HG03442 (cell line): ENCODE measurements around the gene ABHD17B.
"Not testable (repeated sequence)": the region's sequence is repeated elsewhere in the genome, so short reads cannot be mapped to it uniquely, and the experiment has no call there.

Source experiments
- ATAC-seq: cut with Tn5 transposase; IDR thresholded peaks from one replicate; pipeline ENCODE4 v1.9.1; 2021; ENCODE audit warnings: mild to moderate bottlenecking, moderate library complexity; ENCODE audit not compliant: unreplicated experiment

ABHD17B gene

GRCh38 chr9:71911061-71911907, at the start of gene ABHD17B, which contains the start of gene C9orf85:
Gene ABHD17B, minus strand, starts transcription at chr9:71911193. Its CDS starts 36,113 bp downstream, at chr9:71875080.
Gene C9orf85, plus strand, starts transcription at chr9:71911639. Its CDS starts 96 bp downstream, at chr9:71911735.
- peak; percentile 91 for ATAC-seq

- peak; percentile 61 for ATAC-seq
These were observed 44.4 kb upstream of the ABHD17B start for GRCh38 chr9:71955300-71955915.

- not testable (repeated sequence) for ATAC-seq
These were observed 43.7 kb upstream of the ABHD17B start for GRCh38 chr9:71954652-71955051.

GRCh38 chr9:71944754-71945375, 33.9 kb upstream of the ABHD17B start:
- ATAC-seq, result no peak

- ATAC-seq, result no peak
These were observed 31.1 kb upstream of the ABHD17B start for GRCh38 chr9:71941998-71942567.

GRCh38 chr9:71941060-71941568, 30.1 kb upstream of the ABHD17B start:
- no peak for ATAC-seq

GRCh38 chr9:71937898-71938297, 26.9 kb upstream of the ABHD17B start:
- no peak for ATAC-seq

GRCh38 chr9:71937070-71937625, 26.2 kb upstream of the ABHD17B start:
- ATAC-seq, result no peak

GRCh38 chr9:71936066-71936465, 25.1 kb upstream of the ABHD17B start:
- ATAC-seq, result no peak

- ATAC-seq, result no peak
These were observed 20.2 kb upstream of the ABHD17B start for GRCh38 chr9:71931166-71931565.

GRCh38 chr9:71929791-71930440, 18.9 kb upstream of the ABHD17B start:
- ATAC-seq, result no peak

- ATAC-seq, result no peak
These were observed 18.2 kb upstream of the ABHD17B start for GRCh38 chr9:71929223-71929622.

GRCh38 chr9:71928806-71929205, 17.8 kb upstream of the ABHD17B start:
- ATAC-seq, result no peak

GRCh38 chr9:71928376-71928775, 17.4 kb upstream of the ABHD17B start:
- no peak for ATAC-seq

GRCh38 chr9:71925834-71926233, 14.8 kb upstream of the ABHD17B start:
- ATAC-seq, result no peak

GRCh38 chr9:71924576-71924975, 13.6 kb upstream of the ABHD17B start:
- ATAC-seq, result no peak

GRCh38 chr9:71921190-71921814, 10.3 kb upstream of the ABHD17B start:
- ATAC-seq, result no peak

GRCh38 chr9:71920456-71921189, 9.6 kb upstream of the ABHD17B start:
- ATAC-seq, result no peak

GRCh38 chr9:71918419-71918818, 7.4 kb upstream of the ABHD17B start:
- ATAC-seq, result no peak
